GM12873 (cell line): Measurements from ENCODE around the gene ISCU.

ENCODE experiments used
- CTCF ChIP-seq: IDR thresholded peaks from 2 replicates; pipeline ENCODE4 v1.5.1; 2012; ENCODE audit warnings: low read depth, mild to moderate bottlenecking, moderate library complexity, low read length, control low read depth; ENCODE audit not compliant: insufficient read depth; ENCODE audit errors: missing control alignments

ISCU gene

GRCh38 chr12:108530161-108530560 lies 32.2 kb upstream of the ISCU start:
- TF ChIP-seq CTCF = no peak

- no peak for TF ChIP-seq CTCF
These were observed 30.2 kb upstream of the ISCU start for GRCh38 chr12:108531929-108532848.

- TF ChIP-seq CTCF = no peak
These were observed 24.2 kb upstream of the ISCU start for GRCh38 chr12:108538146-108538545.

GRCh38 chr12:108538616-108539195 lies 23.7 kb upstream of the ISCU start:
- no peak for TF ChIP-seq CTCF

- TF ChIP-seq CTCF = no peak
These were observed 20.1 kb upstream of the ISCU start for GRCh38 chr12:108542320-108542719.

GRCh38 chr12:108543652-108544051 lies 18.7 kb upstream of the ISCU start:
- no peak for TF ChIP-seq CTCF

- no peak for TF ChIP-seq CTCF
These were observed 14.7 kb upstream of the ISCU start for GRCh38 chr12:108547686-108548085.
